ENCODE results near the gene CRYBG1. TPM values are rescaled to one million over a fixed set of nuclear protein-coding genes. Genes with fewer than 3 reads are reported as not detected.

Gene CRYBG1
- total RNA-seq, 4 donors from 2014 or later = 27.4 to 42.1 (median 40.6) TPM

DNA sequence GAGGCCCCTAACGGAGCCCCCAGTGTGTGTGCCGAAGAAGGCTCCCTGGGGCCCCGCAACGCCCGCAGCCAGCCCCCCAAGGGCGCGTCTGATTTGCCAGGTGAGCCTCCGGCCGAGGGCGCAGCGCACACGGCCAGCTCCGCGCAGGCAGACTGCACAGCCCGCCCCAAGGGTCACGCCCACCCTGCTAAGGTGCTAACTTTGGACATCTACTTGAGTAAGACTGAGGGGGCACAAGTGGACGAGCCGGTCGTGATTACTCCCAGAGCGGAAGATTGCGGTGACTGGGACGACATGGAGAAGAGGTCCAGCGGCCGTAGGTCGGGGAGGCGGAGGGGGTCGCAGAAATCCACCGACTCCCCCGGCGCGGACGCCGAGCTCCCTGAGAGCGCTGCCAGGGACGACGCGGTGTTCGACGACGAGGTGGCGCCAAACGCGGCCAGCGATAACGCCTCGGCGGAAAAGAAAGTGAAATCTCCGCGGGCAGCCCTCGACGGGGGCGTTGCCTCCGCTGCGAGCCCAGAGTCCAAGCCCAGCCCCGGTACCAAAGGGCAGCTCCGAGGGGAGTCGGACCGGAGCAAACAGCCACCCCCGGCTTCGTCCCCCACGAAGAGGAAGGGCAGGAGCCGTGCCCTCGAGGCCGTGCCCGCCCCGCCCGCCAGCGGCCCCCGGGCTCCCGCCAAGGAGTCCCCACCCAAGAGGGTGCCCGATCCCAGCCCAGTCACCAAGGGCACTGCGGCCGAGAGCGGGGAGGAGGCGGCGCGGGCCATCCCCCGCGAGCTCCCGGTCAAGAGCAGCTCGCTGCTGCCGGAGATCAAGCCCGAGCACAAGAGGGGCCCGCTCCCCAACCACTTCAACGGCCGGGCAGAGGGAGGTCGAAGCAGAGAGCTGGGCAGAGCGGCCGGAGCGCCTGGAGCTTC, 151.8 kb downstream of the CRYBG1 start:
- TF ChIP-seq, protein P1, sequence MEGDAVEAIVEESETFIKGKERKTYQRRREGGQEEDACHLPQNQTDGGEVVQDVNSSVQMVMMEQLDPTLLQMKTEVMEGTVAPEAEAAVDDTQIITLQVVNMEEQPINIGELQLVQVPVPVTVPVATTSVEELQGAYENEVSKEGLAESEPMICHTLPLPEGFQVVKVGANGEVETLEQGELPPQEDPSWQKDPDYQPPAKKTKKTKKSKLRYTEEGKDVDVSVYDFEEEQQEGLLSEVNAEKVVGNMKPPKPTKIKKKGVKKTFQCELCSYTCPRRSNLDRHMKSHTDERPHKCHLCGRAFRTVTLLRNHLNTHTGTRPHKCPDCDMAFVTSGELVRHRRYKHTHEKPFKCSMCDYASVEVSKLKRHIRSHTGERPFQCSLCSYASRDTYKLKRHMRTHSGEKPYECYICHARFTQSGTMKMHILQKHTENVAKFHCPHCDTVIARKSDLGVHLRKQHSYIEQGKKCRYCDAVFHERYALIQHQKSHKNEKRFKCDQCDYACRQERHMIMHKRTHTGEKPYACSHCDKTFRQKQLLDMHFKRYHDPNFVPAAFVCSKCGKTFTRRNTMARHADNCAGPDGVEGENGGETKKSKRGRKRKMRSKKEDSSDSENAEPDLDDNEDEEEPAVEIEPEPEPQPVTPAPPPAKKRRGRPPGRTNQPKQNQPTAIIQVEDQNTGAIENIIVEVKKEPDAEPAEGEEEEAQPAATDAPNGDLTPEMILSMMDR (IDR thresholded peaks at IDR 0.05; ENCODE audit: low read depth) = no peak

DNA sequence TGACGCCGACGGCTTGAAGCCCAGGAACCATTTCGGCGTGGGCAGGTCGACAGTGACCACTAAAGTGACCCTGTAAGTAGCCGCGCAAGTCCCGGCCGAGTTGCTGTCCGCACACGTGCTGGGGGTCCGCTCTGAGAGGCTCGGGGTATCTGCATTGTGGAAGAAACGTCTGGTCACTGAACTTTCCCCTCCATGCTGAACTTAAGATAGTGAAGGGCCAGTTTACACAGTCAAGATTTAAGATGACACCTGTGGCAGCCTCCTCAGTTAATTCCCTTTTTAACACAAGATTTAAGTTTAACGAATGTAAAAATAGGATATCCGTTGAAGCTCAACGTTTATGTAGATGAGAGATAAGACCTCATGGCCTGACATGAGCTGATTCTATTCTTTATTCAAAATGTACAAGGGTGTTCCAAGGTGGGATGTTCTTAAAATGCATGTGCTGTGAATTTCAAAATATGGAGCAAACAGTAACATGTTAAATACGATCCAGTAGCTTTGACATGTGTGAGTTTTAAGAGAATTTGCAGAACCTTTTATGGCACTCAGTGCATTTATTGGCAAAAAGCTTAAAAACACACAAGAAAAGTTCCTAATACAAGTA, 152.6 kb downstream of the CRYBG1 start:
- TF ChIP-seq, protein P1 (IDR thresholded peaks at IDR 0.05; ENCODE audit: low read depth) = no peak

DNA sequence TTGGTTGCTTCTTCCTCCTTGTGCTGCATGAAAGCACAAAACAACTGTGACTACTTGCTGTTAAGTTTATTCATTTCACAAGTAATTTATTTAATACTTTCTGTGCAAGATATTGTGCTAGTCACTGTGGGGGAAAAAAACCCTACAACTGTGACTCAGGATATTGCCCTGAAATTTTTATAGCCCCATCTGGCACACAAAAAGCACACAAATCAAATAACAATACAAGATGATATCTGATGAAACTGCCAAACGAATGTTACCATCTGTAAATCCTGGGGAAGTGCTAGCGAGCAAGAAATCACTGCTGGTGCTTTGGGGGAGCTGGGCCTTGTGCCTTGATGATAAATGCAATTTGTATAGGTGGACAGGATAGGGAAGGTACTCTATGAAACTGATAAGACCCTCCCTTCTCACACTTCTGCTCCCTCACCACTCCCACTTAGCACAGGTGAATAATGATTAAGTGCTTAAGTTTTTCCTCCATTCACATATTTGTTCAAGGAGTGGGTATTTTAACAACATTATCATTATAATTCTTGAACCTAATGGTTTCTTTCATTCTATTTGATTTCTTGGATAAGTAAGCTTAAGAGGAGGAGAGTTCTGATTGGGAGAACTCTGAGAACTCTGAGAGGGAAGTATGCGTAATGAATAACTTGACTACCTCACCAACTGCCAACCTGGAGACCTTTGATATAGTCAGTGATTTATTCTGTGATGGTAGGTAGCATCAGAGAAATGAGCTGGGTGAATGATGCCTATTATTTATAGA, 153.5 kb downstream of the CRYBG1 start:
- TF ChIP-seq, protein P1 (IDR thresholded peaks at IDR 0.05; ENCODE audit: low read depth) = no peak

DNA sequence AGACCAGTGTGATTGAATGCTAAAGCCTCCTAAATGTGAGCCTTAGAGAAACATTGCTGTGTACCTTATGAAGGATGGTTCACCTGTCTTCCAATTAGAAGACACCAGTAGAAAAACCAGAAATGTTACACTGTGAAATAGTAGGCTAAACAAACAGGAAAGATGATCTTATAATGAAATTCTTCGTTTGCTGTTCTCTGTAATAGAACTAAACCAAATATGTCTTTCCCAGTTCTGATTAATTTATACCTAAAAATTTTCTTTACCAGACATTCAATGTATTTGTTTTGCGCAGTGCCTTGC, 154.0 kb downstream of the CRYBG1 start:
- TF ChIP-seq, protein P1 (IDR thresholded peaks at IDR 0.05; ENCODE audit: low read depth) = no peak

DNA sequence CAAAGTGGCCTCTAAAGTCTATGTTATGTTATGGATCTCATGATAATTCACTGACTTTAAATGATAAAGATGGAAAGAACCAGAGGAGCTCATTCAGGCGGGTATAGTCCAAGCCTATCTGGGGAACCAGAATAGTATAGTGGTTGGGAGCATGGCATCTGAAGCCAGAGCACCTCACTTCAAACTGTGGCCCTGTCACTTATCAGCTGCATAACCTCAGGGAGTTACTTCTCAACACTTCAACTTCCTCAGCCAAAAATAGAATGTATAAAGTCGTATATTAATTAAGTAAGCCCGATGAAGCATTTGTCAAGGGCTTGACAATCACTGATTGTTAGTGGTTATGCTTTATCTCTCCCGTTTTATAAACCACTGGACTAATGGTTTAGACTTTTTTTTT, 156.1 kb downstream of the CRYBG1 start:
- TF ChIP-seq, protein P1 (IDR thresholded peaks at IDR 0.05; ENCODE audit: low read depth) = no peak

DNA sequence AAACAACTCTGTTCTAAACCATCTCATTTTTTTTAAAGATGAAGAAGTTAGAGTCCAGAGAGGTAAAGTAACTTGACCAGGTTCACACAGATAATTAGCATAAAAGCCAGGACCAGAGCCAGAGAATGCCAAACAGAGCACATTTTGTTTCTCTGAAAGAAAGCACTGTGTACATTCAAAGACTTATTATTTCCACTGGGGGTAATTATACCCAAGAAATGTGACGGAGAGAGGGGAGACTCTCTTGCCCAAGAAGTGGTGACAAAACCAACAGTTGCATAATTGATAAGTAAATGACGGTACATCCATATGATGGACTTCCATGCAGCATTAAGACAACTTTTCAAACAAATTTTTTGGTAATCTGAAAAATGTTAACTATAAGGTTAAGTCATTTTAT, 157.2 kb downstream of the CRYBG1 start:
- TF ChIP-seq, protein P1 (IDR thresholded peaks at IDR 0.05; ENCODE audit: low read depth) = no peak

DNA sequence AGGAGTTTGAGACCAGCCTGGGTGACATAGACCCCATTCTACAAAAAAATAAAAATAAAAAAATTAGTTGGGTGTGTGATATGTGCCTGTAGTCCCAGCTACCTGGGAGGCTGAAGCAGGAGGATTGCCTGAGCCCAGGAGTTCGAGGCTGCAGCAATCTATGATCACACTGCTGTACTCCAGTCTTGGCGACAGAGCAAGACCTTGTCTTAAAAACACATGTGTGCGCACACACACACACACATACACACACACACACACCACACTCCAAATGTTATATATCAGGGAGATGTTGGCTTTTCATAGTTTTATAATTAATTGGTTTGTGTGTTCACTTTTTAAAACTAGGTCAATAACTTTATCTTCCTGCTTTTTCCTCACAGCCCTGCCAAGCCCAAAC, 158.2 kb downstream of the CRYBG1 start:
- TF ChIP-seq, protein P1 (IDR thresholded peaks at IDR 0.05; ENCODE audit: low read depth) = no peak
